ENCODE data around the gene CHKA.

Gene CHKA

DNA sequence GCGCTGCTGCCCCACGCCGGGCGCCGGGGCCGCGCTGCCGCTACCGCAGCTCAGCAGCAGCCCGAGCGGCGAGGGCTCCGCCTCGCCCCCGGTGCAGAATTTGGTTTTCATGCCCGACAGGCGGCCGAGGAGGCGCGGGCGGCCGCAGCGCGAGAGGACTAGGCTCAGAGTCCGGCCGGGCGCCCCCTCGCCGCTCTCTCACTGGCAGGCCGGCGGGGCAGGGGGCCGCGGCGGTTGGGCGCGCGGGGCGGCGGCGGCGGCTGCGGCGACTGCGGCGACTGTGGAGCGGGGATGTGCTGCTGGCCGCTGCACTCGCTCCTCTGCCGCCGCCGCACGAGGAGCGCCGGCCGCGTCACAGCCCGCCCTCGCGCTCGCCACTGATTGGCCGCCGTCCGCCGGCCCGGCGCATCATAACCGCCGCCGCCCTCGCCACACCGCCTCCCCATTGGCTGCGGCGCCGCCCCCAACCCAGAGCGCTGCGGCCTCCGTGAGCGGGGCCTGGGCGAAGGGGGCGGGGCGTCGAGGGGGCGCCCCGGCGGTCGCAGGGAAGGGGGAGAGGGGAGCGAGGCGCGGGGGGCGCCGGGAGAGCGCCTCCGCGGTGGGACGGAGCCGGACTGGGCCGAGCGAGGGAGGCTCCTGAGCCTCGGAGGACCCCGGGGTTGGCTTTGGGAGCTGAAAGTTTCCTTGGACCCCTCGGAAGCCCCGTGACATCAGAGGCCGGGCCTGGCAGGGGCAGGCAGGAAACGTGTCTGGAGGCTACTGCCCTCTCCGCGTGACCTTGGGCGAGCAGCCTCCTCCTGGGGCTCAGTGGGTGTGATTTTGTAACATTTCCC, at the start of gene CHKA:
TSS of gene CHKA (minus strand) at position 322 of the 833 bp plus-strand sequence. CDS start at position 111, 211 bp downstream.
- peak; percentile 58 for DNase-seq (ENCODE audit: low read depth)

GRCh38 chr11:68169442-68169841, 48.3 kb upstream of the CHKA start:
- no peak for DNase-seq (ENCODE audit: low read depth)

DNA sequence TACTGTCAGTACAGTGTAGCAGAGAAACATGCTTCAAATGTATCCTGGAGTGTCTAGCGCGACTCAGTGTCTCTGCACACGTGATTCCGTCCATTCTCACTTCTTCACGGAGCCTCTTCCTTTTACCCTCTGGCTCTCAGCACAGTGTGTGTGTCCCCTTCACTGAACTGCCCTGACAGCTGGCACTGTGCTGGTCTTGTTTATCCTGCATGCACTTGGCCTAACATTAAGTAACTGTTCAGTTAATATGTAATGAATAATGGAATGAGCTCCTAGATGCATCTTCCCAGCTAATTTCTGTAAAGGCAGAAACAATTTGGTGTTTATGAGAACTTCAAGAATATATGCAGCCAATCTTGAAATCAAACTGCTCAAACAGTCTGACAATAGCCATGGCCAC, 47.5 kb upstream of the CHKA start:
- no peak for DNase-seq (ENCODE audit: low read depth)

- DNase-seq (ENCODE audit: low read depth) = no peak
Measured at GRCh38 chr11:68167474-68167873, 46.3 kb upstream of the CHKA start.

DNA sequence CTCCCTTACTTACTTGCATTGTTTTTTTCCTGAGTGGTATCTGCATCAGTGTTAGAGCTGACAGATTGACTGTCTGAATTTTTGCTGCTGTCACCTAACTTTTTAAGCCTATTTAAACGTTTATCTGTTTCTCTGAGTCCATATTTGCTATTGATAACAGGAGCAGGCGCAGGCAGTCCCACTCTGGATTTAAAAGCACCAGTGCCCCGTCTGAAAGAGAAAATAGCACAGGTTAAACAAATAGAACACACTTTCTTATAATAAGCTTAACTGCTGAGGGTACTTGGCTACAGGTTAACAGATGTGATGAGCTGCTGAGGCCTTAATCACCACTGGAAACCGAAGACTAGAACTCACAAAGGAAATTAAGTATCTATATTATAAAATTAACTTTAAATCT, 45.8 kb upstream of the CHKA start:
- no peak for DNase-seq (ENCODE audit: low read depth)

- no peak for DNase-seq (ENCODE audit: low read depth)
Measured at GRCh38 chr11:68165601-68166000, 44.4 kb upstream of the CHKA start.

DNA sequence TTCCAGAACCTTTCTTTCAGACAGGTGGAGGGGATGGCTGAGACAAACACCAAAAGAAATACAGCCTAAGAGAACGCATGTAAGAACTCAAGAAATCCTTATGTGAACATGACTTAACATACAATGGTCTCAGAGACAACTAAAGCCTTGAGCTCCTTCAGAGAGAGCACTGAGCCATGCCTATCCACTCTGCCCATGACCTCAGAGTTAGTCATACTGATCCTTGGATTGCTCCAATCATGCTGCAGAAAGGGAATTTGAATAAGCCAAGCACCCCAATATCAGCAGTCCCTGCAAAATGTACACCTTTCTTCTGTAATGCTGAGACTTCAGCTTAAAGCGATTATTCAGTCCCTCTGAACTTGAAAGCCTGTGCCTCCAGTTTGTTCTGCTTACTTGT, 43.2 kb upstream of the CHKA start:
- no peak for DNase-seq (ENCODE audit: low read depth)

- DNase-seq (ENCODE audit: low read depth) = no peak
Measured at GRCh38 chr11:68163691-68164090, 42.5 kb upstream of the CHKA start.

DNA sequence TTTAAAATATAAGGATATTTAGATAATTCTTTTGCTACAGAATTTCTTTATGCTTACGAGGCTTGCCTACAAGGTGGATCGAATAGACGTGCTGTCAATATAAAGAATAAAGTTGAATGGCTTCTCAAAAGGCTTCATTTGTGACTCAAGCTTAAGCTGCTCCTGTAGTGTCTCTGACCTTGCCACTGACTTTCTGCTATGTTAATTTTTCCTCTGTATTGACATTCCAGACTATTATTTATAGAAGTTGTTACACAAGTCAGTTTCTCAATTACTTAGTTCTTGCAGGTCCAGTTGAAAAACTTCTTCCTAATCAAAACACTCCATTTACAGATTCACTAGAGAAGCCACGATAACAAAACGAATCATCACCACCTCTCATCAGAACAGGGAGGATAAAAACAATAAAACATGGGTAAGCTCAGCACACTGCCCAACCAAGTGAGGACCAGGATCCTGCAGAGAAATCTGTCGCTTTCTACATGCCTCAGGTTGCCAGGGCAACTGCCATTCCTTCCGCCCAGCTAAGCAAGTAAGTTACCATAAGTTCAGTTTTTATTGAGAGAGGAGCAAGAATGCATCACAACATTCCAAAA, 39.0 kb upstream of the CHKA start:
- DNase-seq (ENCODE audit: low read depth) = no peak

- no peak for DNase-seq (ENCODE audit: low read depth)
Measured at GRCh38 chr11:68159665-68160064, 38.5 kb upstream of the CHKA start.

DNA sequence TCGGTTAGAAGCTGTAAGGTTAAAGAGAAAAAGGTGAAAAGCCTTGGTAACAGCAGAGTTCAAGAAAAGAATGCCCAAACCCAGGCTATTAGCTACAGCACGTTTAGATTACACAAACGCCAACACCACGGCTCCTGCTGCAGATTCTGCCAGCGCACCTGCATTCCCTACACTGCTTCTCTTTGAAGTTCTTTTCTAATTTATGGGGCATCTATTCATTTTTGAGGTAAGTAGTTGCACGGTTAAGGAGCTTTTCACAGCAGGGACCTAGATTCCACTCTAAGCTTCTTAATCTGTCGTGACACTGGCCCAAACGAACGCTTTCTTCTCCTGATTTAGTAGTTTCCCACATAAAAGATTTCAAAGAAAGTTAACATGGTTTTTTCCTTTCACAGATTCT, 38.0 kb upstream of the CHKA start:
- no peak for DNase-seq (ENCODE audit: low read depth)

GRCh38 chr11:68158580-68158979, 37.4 kb upstream of the CHKA start:
- no peak for DNase-seq (ENCODE audit: low read depth)

- no peak for DNase-seq (ENCODE audit: low read depth)
Measured at GRCh38 chr11:68153742-68154141, 32.6 kb upstream of the CHKA start.

GRCh38 chr11:68150037-68150436, 28.8 kb upstream of the CHKA start:
- DNase-seq (ENCODE audit: low read depth) = no peak

- no peak for DNase-seq (ENCODE audit: low read depth)
Measured at GRCh38 chr11:68149417-68149816, 28.2 kb upstream of the CHKA start.

DNA sequence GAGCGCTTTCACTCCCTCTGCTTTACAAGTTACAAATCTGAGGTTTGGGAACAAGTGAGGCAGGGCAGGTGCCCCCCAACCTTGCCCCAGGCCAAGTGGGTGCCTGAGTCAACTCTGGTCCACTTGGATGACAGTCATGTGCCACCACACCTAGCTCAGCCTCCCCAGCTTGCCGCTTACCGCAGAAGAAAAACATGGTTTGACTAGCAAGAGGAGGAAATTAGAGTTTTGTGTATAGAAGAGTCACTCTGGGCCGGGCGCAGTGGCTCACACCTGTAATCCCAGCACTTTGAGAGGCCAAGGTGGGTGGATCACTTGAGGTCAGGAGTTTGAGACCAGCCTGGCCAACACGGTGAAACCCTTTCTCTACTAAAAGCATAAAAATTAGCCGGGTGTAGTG, 27.7 kb upstream of the CHKA start:
- DNase-seq (ENCODE audit: low read depth) = no peak

DNA sequence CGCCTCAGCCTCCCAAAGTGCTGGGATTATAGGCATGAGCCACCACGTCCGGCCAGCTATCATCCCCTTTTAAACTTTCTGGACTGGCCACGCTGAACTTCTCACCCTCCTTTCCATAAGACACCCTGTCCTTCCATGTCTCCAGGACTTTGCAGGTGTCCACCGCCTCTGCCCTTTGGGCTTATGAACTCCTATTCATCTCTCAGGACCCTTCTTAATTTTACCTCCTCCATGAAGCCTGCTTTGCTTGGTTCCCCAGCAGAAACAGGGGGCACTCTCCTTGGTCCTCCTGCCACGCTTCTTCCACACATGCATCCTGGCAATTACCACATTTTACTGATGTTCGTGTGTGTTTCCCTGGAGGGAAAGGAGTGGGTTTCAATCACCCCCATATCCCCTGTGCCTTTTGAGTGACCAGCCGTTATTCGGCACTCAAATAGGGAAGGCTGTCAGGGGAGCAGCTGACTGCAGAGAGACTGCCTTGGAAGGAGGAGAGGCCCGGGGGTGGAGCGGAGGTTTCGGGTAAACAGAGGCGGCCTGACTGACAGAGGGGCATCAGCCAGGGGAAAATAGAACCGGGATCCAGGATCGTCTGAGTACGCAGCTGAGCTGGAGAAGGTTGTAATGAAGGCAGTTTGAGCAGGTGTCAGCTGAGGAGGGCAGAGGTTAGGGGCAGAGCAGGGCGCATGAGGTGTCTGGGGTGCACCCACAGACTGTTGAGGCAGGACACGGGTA, 27.1 kb upstream of the CHKA start:
- no peak for DNase-seq (ENCODE audit: low read depth)

DNA sequence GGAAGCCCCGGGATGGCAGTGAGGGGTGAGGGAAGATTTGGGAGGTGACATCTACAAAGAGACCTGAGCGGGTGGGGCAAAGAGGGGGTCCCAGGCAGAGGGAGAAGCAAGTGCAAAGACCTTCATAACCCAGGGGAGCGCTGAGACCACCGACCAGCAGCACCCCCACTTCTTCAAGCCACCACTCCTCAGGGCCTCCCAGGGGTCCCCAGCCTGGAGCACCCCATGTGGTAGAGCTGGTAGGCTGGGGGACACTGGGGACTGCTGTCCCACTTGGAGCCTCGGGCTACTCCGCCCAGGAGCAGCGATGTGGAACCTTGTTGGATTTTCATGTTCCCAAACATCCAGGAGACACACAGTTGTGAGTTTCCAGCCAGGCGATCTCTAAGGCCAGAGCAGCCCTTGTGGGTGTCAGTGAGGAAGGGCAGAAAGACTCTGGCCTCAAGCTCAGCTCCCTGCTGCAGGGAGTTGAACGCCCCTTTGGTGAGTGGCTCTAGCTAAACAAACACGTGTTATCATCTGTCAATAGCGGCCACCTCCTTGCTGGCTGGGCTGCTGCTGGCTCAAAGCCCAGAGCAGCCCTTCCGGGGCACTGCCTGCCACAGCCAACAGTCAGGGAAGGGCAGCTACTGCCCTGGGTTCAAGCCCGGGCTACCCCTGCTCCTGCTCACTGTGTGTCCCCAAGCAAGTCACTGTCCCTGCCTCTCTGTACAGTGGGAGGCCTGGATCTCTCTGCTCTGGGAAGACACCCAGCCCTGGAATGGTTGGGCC, 25.7 kb upstream of the CHKA start:
- no peak for DNase-seq (ENCODE audit: low read depth)

DNA sequence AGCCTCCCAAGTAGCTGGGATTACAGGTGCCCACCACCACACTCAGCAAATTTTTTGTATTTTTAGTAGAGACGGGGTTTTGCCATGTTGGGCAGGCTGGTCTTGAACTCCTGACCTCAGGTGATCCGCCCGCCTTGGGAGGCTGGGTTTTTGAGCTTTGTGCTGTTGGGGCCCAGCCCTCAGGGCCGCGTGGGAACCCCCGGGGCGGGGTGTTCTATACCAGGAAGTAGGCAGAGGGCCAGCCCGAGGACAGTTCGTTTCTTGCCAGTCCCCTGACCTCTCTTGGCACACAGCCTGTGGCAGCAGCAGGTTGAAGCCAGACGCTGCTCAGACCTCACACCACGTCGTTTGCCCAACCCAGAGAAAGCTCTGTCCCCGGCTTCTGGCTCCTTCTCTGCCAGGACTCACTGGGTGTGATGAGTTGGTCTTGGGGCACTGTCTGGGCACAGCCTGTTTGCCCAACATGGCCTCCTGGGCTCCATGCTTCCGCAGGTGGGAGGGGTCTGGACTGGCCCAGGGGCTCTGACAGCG, 24.9 kb upstream of the CHKA start:
- no peak for DNase-seq (ENCODE audit: low read depth)

GRCh38 chr11:68145120-68145866, 24.1 kb upstream of the CHKA start:
- no peak for DNase-seq (ENCODE audit: low read depth)

- no peak for DNase-seq (ENCODE audit: low read depth)
Measured at GRCh38 chr11:68143310-68143689, 22.1 kb upstream of the CHKA start.

All from fibroblast of the conjunctiva (primary cell).